ENCODE data around the gene MAEA. TPM values are rescaled to one million over a fixed set of nuclear protein-coding genes. Genes with fewer than 3 reads are reported as not detected.
A peak's percentile ranks its signal among the peaks of the same experiment; 100 is the strongest.
"Not testable (repeated sequence)": the region's sequence is repeated elsewhere in the genome, so short reads cannot be mapped to it uniquely, and the experiment has no call there.

MAEA gene
- total RNA-seq, 2 experiments from 2014 or later: 61.5 to 63.2 TPM

GRCh38 chr4:1331591-1332353 lies 42.1 kb downstream of the MAEA start:
- Histone ChIP-seq H3K27ac (ENCODE audit: low read depth in 1 of 2, low read length in 2 of 2) (peak overlapping the region in 1 of 2 donors; percentile 47), H3K4me3 (ENCODE audit: low read length) (no peak overlapping the region), H3K9me3 (ENCODE audit: control insufficient read depth in 1 of 2, insufficient read depth in 1 of 2, low read length in 2 of 2) (no peaks in the 10 kb centered on the region), H3K27me3 (ENCODE audit: control insufficient read depth in 1 of 2, insufficient read depth in 2 of 2, low read length in 2 of 2) (no peaks in the 10 kb centered on the region), H3K4me1 (ENCODE audit: insufficient read depth, low read length) (peaks cover 67% of the 10 kb centered on the region), H3K36me3 (ENCODE audit: insufficient read depth, low read length) (peaks cover 57% of the 10 kb centered on the region)
- POLR2A ChIA-PET: interaction anchor here (1.2 to 3.2 kb wide), 3 partner anchors 14 to 16 kb away, joined by 6 to 14 read pairs (median 7); partner anchors contain the start of gene UVSSA
- peaks cover 53% of the 10 kb centered on the region for H3K36me3 Mint-ChIP-seq (ENCODE audit: low read depth)
- peaks cover 36% of the 10 kb centered on the region for H3K4me1 Mint-ChIP-seq (ENCODE audit: low read depth)
- CTCF ChIA-PET: interaction anchor here (1.1 kb wide), 1 partner anchor 14 kb away, joined by 3 read pairs; no protein-coding TSS in a partner anchor
- no peak overlapping the region for H3K4me3 Mint-ChIP-seq
- H3K27me3 Mint-ChIP-seq: no peaks in the 10 kb centered on the region
- H3K27ac Mint-ChIP-seq: peak overlapping the region; percentile 91
- ATAC-seq (ENCODE audit: poor library complexity): no peak
- H3K9me3 Mint-ChIP-seq: no peaks in the 10 kb centered on the region
- DNase-seq: no peak
- TF ChIP-seq CTCF (IDR thresholded peaks at IDR 0.05): no peak
- intact Hi-C loops (cut with DNase I, micrococcal nuclease): loop anchor here (2.0 to 5.0 kb wide), 2 partner anchors 15 to 84 kb away; partner anchors contain the start of genes UVSSA (in 2 of the 2) and CTBP1 (in 1 of the 2)

GRCh38 chr4:1332686-1333085 lies 43.0 kb downstream of the MAEA start:
- Mint-ChIP-seq H3K27ac (peak overlapping the region; percentile 91), H3K36me3 (ENCODE audit: low read depth) (peaks cover 63% of the 10 kb centered on the region), H3K4me3 (no peak overlapping the region), H3K9me3 (no peaks in the 10 kb centered on the region), H3K4me1 (ENCODE audit: low read depth) (peaks cover 43% of the 10 kb centered on the region), H3K27me3 (no peaks in the 10 kb centered on the region)
- Histone ChIP-seq H3K27ac (ENCODE audit: low read depth in 1 of 2, low read length in 2 of 2) (no peak overlapping the region), H3K27me3 (ENCODE audit: control insufficient read depth in 1 of 2, insufficient read depth in 2 of 2, low read length in 2 of 2) (no peaks in the 10 kb centered on the region), H3K36me3 (ENCODE audit: insufficient read depth, low read length) (peaks cover 57% of the 10 kb centered on the region), H3K4me3 (ENCODE audit: low read length) (no peak overlapping the region), H3K4me1 (ENCODE audit: insufficient read depth, low read length) (peaks cover 67% of the 10 kb centered on the region), H3K9me3 (ENCODE audit: control insufficient read depth in 1 of 2, insufficient read depth in 1 of 2, low read length in 2 of 2) (no peaks in the 10 kb centered on the region)
- ATAC-seq (ENCODE audit: poor library complexity) (no peak), DNase-seq (no peak)
- TF ChIP-seq CTCF (IDR thresholded peaks at IDR 0.05): no peak
- intact Hi-C loops (cut with DNase I, micrococcal nuclease): loop anchor here in 1 of 2 experiments (5.0 kb wide), 1 partner anchor 85 kb away; the partner anchor contains the start of gene CTBP1
- CTCF ChIA-PET: interaction anchor here (1.1 kb wide), 1 partner anchor 13 kb away, joined by 3 read pairs; no protein-coding TSS in a partner anchor
- POLR2A ChIA-PET: interaction anchor here (1.2 to 1.3 kb wide), 2 partner anchors 13 to 14 kb away, joined by 6 to 7 read pairs; partner anchors contain the start of gene UVSSA

- Mint-ChIP-seq H3K27me3 (no peaks in the 10 kb centered on the region), H3K4me1 (ENCODE audit: low read depth) (peaks cover 46% of the 10 kb centered on the region), H3K36me3 (ENCODE audit: low read depth) (peaks cover 68% of the 10 kb centered on the region), H3K9me3 (no peaks in the 10 kb centered on the region), H3K4me3 (no peak overlapping the region), H3K27ac (peak overlapping the region; percentile 91)
- no peak for ATAC-seq (ENCODE audit: poor library complexity)
- POLR2A ChIA-PET: interaction anchor here (1.2 to 1.3 kb wide), 2 partner anchors 12 to 14 kb away, joined by 6 to 7 read pairs; partner anchors contain the start of gene UVSSA
- DNase-seq: no peak
- intact Hi-C loops (cut with DNase I, micrococcal nuclease): loop anchor here in 1 of 2 experiments (5.0 kb wide), 1 partner anchor 86 kb away; the partner anchor contains the start of gene CTBP1
- no peak overlapping the region for H3K4me3 ChIP-seq (ENCODE audit: low read length)
- no peaks in the 10 kb centered on the region for H3K9me3 ChIP-seq (ENCODE audit: control insufficient read depth in 1 of 2, insufficient read depth in 1 of 2, low read length in 2 of 2)
- no peaks in the 10 kb centered on the region for H3K27me3 ChIP-seq (ENCODE audit: control insufficient read depth in 1 of 2, insufficient read depth in 2 of 2, low read length in 2 of 2)
- no peak overlapping the region for H3K27ac ChIP-seq (ENCODE audit: low read depth in 1 of 2, low read length in 2 of 2)
- H3K36me3 ChIP-seq (ENCODE audit: insufficient read depth, low read length): peaks cover 57% of the 10 kb centered on the region
- no peak for TF ChIP-seq CTCF (IDR thresholded peaks at IDR 0.05)
- H3K4me1 ChIP-seq (ENCODE audit: insufficient read depth, low read length): peaks cover 61% of the 10 kb centered on the region
- CTCF ChIA-PET: no interaction called here
These were observed 43.6 kb downstream of the MAEA start for GRCh38 chr4:1333256-1333655.

- H3K27me3 ChIP-seq (ENCODE audit: control insufficient read depth in 1 of 2, insufficient read depth in 2 of 2, low read length in 2 of 2); ATAC-seq (ENCODE audit: poor library complexity); H3K9me3 Mint-ChIP-seq; H3K27ac ChIP-seq (ENCODE audit: low read depth in 1 of 2, low read length in 2 of 2); H3K9me3 ChIP-seq (ENCODE audit: control insufficient read depth in 1 of 2, insufficient read depth in 1 of 2, low read length in 2 of 2); H3K4me3 Mint-ChIP-seq; CTCF ChIA-PET; H3K4me3 ChIP-seq (ENCODE audit: low read length); H3K27me3 Mint-ChIP-seq: not testable (repeated sequence)
- POLR2A ChIA-PET: interaction anchor here (1.8 kb wide), 1 partner anchor 12 kb away, joined by 6 read pairs; the partner anchor contains the start of gene UVSSA
- peaks cover 43% of the 10 kb centered on the region for H3K4me1 Mint-ChIP-seq (ENCODE audit: low read depth)
- peak overlapping the region; percentile 75 for H3K27ac Mint-ChIP-seq
- peaks cover 54% of the 10 kb centered on the region for H3K4me1 ChIP-seq (ENCODE audit: insufficient read depth, low read length)
- H3K36me3 Mint-ChIP-seq (ENCODE audit: low read depth): peaks cover 71% of the 10 kb centered on the region
- peaks cover 56% of the 10 kb centered on the region for H3K36me3 ChIP-seq (ENCODE audit: insufficient read depth, low read length)
- intact Hi-C loops (cut with DNase I, micrococcal nuclease): loop anchor here in 1 of 2 experiments (5.0 kb wide), 1 partner anchor 87 kb away; the partner anchor contains the start of gene CTBP1
- peak in 1 of 14 experiments; percentile 32 for DNase-seq
These were observed 44.3 kb downstream of the MAEA start for GRCh38 chr4:1333851-1334578.
